Measurements from ENCODE around the gene PUS10. TPM values are rescaled to one million over a fixed set of nuclear protein-coding genes. Genes with fewer than 3 reads are reported as not detected.
"Not testable (repeated sequence)": the region's sequence is repeated elsewhere in the genome, so short reads cannot be mapped to it uniquely, and the experiment has no call there.

Gene PUS10
- total RNA-seq, 4 donors from 2014 or later, result 1.0 to 5.0 (median 3.5) TPM

DNA sequence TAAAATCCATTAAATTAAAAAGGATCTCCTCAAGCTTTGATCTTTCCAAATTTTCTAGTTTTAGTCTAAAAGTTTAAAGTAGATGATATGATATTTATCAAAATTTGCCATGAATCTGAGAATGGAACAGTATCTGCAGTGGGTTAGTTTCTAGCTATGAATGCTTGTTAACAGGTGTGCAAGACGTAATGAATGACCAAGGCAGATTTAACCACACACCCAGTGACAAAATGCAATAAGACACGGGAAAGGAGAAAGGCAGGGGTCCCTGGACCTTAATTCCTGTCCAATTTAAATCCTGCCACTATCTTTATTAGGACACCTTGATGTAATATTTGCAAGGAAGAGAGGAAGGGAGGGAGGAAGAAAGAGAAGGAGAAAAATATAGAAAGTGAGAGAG lies 31.0 kb downstream of the PUS10 start:
- in situ Hi-C loops (cut with MboI; ENCODE audit: low sequenced_read_pairs in 4 of 4), result no loop called here
- no peak for TF ChIP-seq POLR2A (IDR thresholded peaks at IDR 0.05)
- TF ChIP-seq, protein P1, sequence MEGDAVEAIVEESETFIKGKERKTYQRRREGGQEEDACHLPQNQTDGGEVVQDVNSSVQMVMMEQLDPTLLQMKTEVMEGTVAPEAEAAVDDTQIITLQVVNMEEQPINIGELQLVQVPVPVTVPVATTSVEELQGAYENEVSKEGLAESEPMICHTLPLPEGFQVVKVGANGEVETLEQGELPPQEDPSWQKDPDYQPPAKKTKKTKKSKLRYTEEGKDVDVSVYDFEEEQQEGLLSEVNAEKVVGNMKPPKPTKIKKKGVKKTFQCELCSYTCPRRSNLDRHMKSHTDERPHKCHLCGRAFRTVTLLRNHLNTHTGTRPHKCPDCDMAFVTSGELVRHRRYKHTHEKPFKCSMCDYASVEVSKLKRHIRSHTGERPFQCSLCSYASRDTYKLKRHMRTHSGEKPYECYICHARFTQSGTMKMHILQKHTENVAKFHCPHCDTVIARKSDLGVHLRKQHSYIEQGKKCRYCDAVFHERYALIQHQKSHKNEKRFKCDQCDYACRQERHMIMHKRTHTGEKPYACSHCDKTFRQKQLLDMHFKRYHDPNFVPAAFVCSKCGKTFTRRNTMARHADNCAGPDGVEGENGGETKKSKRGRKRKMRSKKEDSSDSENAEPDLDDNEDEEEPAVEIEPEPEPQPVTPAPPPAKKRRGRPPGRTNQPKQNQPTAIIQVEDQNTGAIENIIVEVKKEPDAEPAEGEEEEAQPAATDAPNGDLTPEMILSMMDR (IDR thresholded peaks at IDR 0.05 in 4 of 5, conservative IDR thresholded peaks at IDR 0.05 in 1 of 5), result no peak

DNA sequence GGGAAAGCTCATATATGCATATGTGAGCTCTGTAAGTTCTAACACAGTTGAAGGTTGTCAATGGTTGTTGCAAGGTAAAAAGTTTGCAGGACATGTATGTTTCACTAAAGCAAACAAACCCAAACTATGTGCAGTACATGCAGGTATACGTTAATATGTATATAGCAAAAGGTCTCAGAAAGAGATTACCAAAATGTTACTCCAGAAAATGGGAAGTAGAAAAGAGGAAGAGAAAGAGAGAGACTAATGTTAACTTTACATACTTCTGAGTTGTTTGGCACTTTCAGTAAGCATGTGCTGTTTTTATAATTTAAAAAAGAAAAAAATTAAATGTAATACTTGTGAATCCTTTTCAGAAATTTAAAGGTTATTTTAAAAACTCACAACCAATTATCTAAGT lies 33.3 kb downstream of the PUS10 start:
- ATAC-seq (no peak), DNase-seq (no peak)
- Histone ChIP-seq H3K4me1 (no peaks in the 10 kb centered on the region), H3K27me3 (no peaks in the 10 kb centered on the region), H3K36me3 (no peaks in the 10 kb centered on the region), H3K27ac (no peak overlapping the region), H3K9me3 (no peaks in the 10 kb centered on the region), H3K4me3 (no peak overlapping the region)
- in situ Hi-C loops (cut with MboI; ENCODE audit: low sequenced_read_pairs in 4 of 4) (no loop called here), intact Hi-C loops (cut with DNase I; ENCODE audit: low total_unique reads) (no loop called here)
- no peak for TF ChIP-seq POLR2A (IDR thresholded peaks at IDR 0.05)
- TF ChIP-seq, protein P1 (IDR thresholded peaks at IDR 0.05 in 4 of 5, conservative IDR thresholded peaks at IDR 0.05 in 1 of 5), result no peak

More for the DNA sequence above, 31.0 kb downstream of the PUS10 start:
- Histone ChIP-seq H3K27me3 (no peaks in the 10 kb centered on the region), H3K9me3 (peaks cover 0 to 8% (median 0%) of the 10 kb centered on the region in 3 donors), H3K36me3 (no peaks in the 10 kb centered on the region), H3K4me1 (no peaks in the 10 kb centered on the region), H3K4me3 (no peak overlapping the region), H3K27ac (no peak overlapping the region)
- intact Hi-C loops (cut with DNase I; ENCODE audit: low total_unique reads), result no loop called here
- no peak for ATAC-seq
- DNase-seq, result no peak

DNA sequence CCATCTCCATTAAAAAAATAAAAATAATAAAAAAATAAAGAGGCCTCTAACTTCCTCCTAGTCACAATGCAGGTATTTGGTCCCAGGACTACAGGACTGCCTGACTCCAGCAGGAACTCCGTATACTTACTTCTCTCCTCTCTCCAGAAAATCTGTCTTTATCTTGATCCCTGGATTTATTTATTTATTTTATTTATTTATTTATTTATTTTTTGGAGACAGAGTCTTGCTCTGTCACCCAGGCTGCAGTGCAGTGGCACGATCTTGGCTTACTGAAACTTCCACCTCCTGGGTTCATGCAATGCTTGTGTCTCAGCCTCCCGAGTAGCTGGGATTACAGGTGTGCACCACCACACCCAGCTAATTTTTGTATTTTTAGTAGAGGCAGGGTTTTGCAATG lies 36.0 kb downstream of the PUS10 start:
- H3K36me3 ChIP-seq; H3K27ac ChIP-seq; ATAC-seq; in situ Hi-C loops (cut with MboI; ENCODE audit: low sequenced_read_pairs in 4 of 4); DNase-seq; H3K9me3 ChIP-seq; H3K4me3 ChIP-seq; H3K4me1 ChIP-seq; H3K27me3 ChIP-seq; intact Hi-C loops (cut with DNase I; ENCODE audit: low total_unique reads): not testable (repeated sequence)

DNA sequence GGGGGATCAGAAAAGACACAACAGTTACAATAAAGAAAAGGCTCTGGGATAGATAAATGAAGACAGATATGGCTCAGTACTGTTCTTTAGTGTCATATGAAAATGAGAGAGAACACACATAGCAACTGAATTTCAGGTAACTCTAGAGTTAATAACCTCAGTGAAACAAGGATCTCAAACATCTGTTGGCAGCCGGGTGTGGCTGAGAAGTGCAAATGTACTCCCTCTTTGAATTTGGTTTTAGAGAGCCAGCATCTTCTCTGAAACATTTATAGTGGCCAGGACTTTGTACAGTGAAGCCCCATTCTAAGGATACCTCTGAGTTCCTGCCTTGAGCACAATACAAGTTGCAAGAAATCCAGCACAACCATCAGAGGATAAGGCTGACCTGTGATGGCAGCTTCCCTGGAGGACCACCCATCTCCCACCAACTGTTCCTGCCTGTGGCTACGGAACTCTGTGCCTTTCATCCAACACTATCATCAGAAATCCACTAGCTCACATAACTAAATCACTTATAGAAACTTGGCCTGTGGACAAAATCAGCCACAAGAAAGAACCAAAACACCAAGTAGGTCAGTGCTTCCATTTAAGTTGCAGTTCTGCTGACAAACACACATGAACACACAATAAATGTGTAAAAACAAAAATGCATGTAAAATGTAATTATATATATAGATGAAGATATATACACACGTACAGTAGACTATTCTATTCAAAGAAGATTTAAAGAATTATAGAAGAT lies 37.8 kb downstream of the PUS10 start:
- ATAC-seq (no peak), DNase-seq (no peak)
- intact Hi-C loops (cut with DNase I; ENCODE audit: low total_unique reads), result no loop called here
- no peaks in the 10 kb centered on the region for H3K9me3 ChIP-seq
- H3K4me1 ChIP-seq, result no peaks in the 10 kb centered on the region
- H3K27me3 ChIP-seq, result no peaks in the 10 kb centered on the region
- H3K27ac ChIP-seq, result no peak overlapping the region
- no peaks in the 10 kb centered on the region for H3K36me3 ChIP-seq
- no peak overlapping the region for H3K4me3 ChIP-seq
- TF ChIP-seq POLR2A (IDR thresholded peaks at IDR 0.05), result no peak
- TF ChIP-seq, protein P1 (IDR thresholded peaks at IDR 0.05 in 4 of 5, conservative IDR thresholded peaks at IDR 0.05 in 1 of 5), result no peak
- in situ Hi-C loops (cut with MboI; ENCODE audit: low sequenced_read_pairs in 4 of 4), result no loop called here

DNA sequence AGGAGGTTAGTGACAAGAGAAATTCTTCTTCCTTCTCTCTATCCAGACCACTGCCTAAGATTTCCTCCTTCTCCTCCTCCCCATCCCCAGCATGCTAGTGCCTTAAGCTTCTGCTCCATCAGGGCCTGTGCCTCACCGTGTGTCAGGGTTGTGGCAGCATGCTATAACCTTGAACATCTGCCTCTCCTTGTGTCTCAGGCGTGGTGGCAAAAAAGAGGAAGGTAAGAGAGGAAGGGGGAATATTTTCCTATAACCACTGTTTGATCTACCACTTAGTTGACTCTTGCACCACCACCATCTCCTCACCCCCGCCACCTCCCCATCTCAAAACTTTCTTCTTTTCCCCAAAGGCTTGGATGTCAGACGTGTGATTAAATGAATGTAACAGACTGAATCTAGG lies 38.8 kb downstream of the PUS10 start:
- H3K4me1 ChIP-seq, result no peaks in the 10 kb centered on the region
- no peaks in the 10 kb centered on the region for H3K27me3 ChIP-seq
- intact Hi-C loops (cut with DNase I; ENCODE audit: low total_unique reads) (no loop called here), in situ Hi-C loops (cut with MboI; ENCODE audit: low sequenced_read_pairs in 4 of 4) (no loop called here)
- no peaks in the 10 kb centered on the region for H3K9me3 ChIP-seq
- TF ChIP-seq, protein P1 (IDR thresholded peaks at IDR 0.05 in 4 of 5, conservative IDR thresholded peaks at IDR 0.05 in 1 of 5), result no peak
- no peak overlapping the region for H3K27ac ChIP-seq
- no peak for DNase-seq
- no peak for ATAC-seq
- no peak overlapping the region for H3K4me3 ChIP-seq
- H3K36me3 ChIP-seq, result no peaks in the 10 kb centered on the region
